ENCODE results near the gene OCA2. TPM values are rescaled to one million over a fixed set of nuclear protein-coding genes. Genes with fewer than 3 reads are reported as not detected.

The OCA2 gene
- polyA plus RNA-seq, 1 donor from 2014 or later = 0.97 TPM

- H3K9me2 ChIP-seq (ENCODE audit: insufficient read depth, low read length) = no peaks in the 10 kb centered on the region
- no peaks in the 10 kb centered on the region for H3K36me3 ChIP-seq (ENCODE audit: insufficient read depth, low read length)
- TF ChIP-seq REST (IDR thresholded peaks at IDR 0.05; ENCODE audit: borderline replicate concordance) (no peak), SMC3 (conservative IDR thresholded peaks at IDR 0.05; ENCODE audit: poor library complexity) (no peak), TAF1 (IDR thresholded peaks at IDR 0.05; ENCODE audit: low read depth) (no peak), RAD21 (conservative IDR thresholded peaks at IDR 0.05) (no peak), EZH2 (IDR thresholded peaks at IDR 0.05; ENCODE audit: borderline replicate concordance, insufficient read depth, low read length, poor library complexity, severe bottlenecking) (no peak), CTCF (IDR thresholded peaks at IDR 0.05; ENCODE audit: poor library complexity, severe bottlenecking) (no peak), POLR2AphosphoS5 (IDR thresholded peaks at IDR 0.05) (no peak), MXI1 (conservative IDR thresholded peaks at IDR 0.05; ENCODE audit: poor library complexity, severe bottlenecking) (no peak), EP300 (conservative IDR thresholded peaks at IDR 0.05; ENCODE audit: poor library complexity, severe bottlenecking) (no peak)
- H3F3A ChIP-seq (ENCODE audit: insufficient read depth, low read length, poor library complexity, severe bottlenecking) = no peaks in the 10 kb centered on the region
- H3K9me3 ChIP-seq (ENCODE audit: low read length) = no peaks in the 10 kb centered on the region
- no peak overlapping the region for H3K4me2 ChIP-seq (ENCODE audit: low read length)
- no peak overlapping the region for H3K4me3 ChIP-seq (ENCODE audit: low read length)
- H2AFZ ChIP-seq (ENCODE audit: low read depth, low read length) = no peak overlapping the region
- H3K27ac ChIP-seq (ENCODE audit: low read length) = no peak overlapping the region
- no peak overlapping the region for H3K9ac ChIP-seq (ENCODE audit: low read length)
- no peaks in the 10 kb centered on the region for H3K27me3 ChIP-seq (ENCODE audit: insufficient read depth, low read depth, low read length)
- no peaks in the 10 kb centered on the region for H4K20me1 ChIP-seq (ENCODE audit: insufficient read depth)
- H3K79me2 ChIP-seq (replicated peaks; ENCODE audit: insufficient read depth, low read length) = no peaks in the 10 kb centered on the region
These were observed 71.4 kb downstream of the OCA2 start for GRCh38 chr15:28027714-28028076.

- H4K20me1 ChIP-seq (ENCODE audit: insufficient read depth) = no peaks in the 10 kb centered on the region
- no peak overlapping the region for H3K4me3 ChIP-seq (ENCODE audit: low read length)
- H3K9ac ChIP-seq (ENCODE audit: low read length) = no peak overlapping the region
- H3K27me3 ChIP-seq (ENCODE audit: insufficient read depth, low read depth, low read length) = no peaks in the 10 kb centered on the region
- no peaks in the 10 kb centered on the region for H3K9me3 ChIP-seq (ENCODE audit: low read length)
- no peaks in the 10 kb centered on the region for H3K9me2 ChIP-seq (ENCODE audit: insufficient read depth, low read length)
- no peak overlapping the region for H2AFZ ChIP-seq (ENCODE audit: low read depth, low read length)
- no peaks in the 10 kb centered on the region for H3K36me3 ChIP-seq (ENCODE audit: insufficient read depth, low read length)
- no peak overlapping the region for H3K27ac ChIP-seq (ENCODE audit: low read length)
- no peak for TF ChIP-seq EZH2 (IDR thresholded peaks at IDR 0.05; ENCODE audit: borderline replicate concordance, insufficient read depth, low read length, poor library complexity, severe bottlenecking)
- H3F3A ChIP-seq (ENCODE audit: insufficient read depth, low read length, poor library complexity, severe bottlenecking) = no peaks in the 10 kb centered on the region
- no peak overlapping the region for H3K4me2 ChIP-seq (ENCODE audit: low read length)
- H3K79me2 ChIP-seq (replicated peaks; ENCODE audit: insufficient read depth, low read length) = no peaks in the 10 kb centered on the region
These were observed 72.1 kb downstream of the OCA2 start for GRCh38 chr15:28026764-28027713.

All from neural cell (in vitro differentiated cells).